HepG2 (cell line): Measurements from ENCODE around the gene PRDX3. TPM values are rescaled to one million over a fixed set of nuclear protein-coding genes. Genes with fewer than 3 reads are reported as not detected.
A peak's percentile ranks its signal among the peaks of the same experiment; 100 is the strongest.
"Not testable (repeated sequence)": the region's sequence is repeated elsewhere in the genome, so short reads cannot be mapped to it uniquely, and the experiment has no call there.

ENCODE experiments used
- ATAC-seq: fragments of 200-7000 bp; cut with Tn5 transposase; 3 replicates; pipeline ENCODE4 v1.9.1; 2020; ENCODE audit warnings: mild to moderate bottlenecking, moderate library complexity
- BruUV-seq: library from RNA; stranded (reverse); fragments of 400-500 nt; replicated peaks from 2 replicates; lab custom pipeline; 2021; lab: Mats Ljungman, UMichigan
- CTCF ChIA-PET: fragments of 300-600 bp; formaldehyde crosslinking; extraction: SDS; loops from one replicate; lab custom pipeline; 2021; ENCODE audit warnings: low total read pairs, inconsistent platforms, low intra/inter-chr PET ratio; lab: Yijun Ruan, JAX
- POLR2A ChIA-PET: fragments of 350-600 bp; sonication (Branson Sonifier 250); formaldehyde crosslinking; loops from one replicate; lab custom pipeline; 2020; ENCODE audit warnings: antibody characterized with exemption, inconsistent platforms; lab: Yijun Ruan, JAX
- DNase-seq: peaks from one replicate; pipeline ENCODE4 v3.0.0-alpha.2; 2015; ENCODE audit warnings: low spot score
- FAIRE-seq: peaks from 3 replicates; lab custom pipeline; 2011; peaks lifted over from hg19 to GRCh38; lab: Jason Lieb, UNC
- H2AFZ ChIP-seq: one replicate; pipeline ENCODE4 v1.6.1; 2011; ENCODE audit warnings: low read length, inconsistent platforms
- H3K27ac ChIP-seq: fragments of 300-600 bp; 3 replicates; pipeline ENCODE4 v1.8.0; 2011; ENCODE audit warnings: mixed run types, mild to moderate bottlenecking, mixed read lengths, low read length, inconsistent platforms; ENCODE audit not compliant: insufficient read depth; ENCODE audit errors: extremely low read length
- H3K27me3 ChIP-seq, 2 experiments: fragments of 200-600 bp in 1 of 2; 2 replicates in 1 of 2; 3 replicates in 1 of 2; pipeline versions ENCODE4 v1.6.0 to v1.8.0; 2011; ENCODE audit warnings: low read length in 2 of 2, mild to moderate bottlenecking in 2 of 2, moderate library complexity in 2 of 2, inconsistent platforms in 1 of 2; ENCODE audit not compliant: insufficient read depth in 2 of 2, control insufficient read depth in 1 of 2
- H3K36me3 ChIP-seq, 2 experiments: fragments of 200-600 bp in 1 of 2; replicated peaks in 1 of 2; 2 replicates in 1 of 2; 3 replicates in 1 of 2; pipeline versions ENCODE4 v1.5.1 to v1.8.0; 2011; ENCODE audit warnings: low read length in 2 of 2, inconsistent platforms in 1 of 2; ENCODE audit not compliant: insufficient read depth in 2 of 2, control insufficient read depth in 1 of 2
- H3K4me1 ChIP-seq: 2 replicates; pipeline ENCODE4 v1.5.1; 2012; ENCODE audit warnings: low read length, inconsistent platforms; ENCODE audit not compliant: insufficient read depth
- H3K4me2 ChIP-seq: 2 replicates; pipeline ENCODE4 v1.6.0; 2011; ENCODE audit warnings: low read depth, low read length, inconsistent platforms
- H3K4me3 ChIP-seq, 3 experiments: fragments of 200-600 bp in 1 of 3; sonication (generic), shearing (Covaris generic) in 1 of 3; replicated peaks in 1 of 3; 2 replicates each; pipeline ENCODE4 v1.5.1; 2011 to 2016; ENCODE audit warnings: low read length in 3 of 3, inconsistent platforms in 2 of 3, low read depth in 2 of 3, mild to moderate bottlenecking in 2 of 3, control low read depth in 1 of 3, mixed read lengths in 1 of 3; ENCODE audit not compliant: insufficient read depth in 1 of 3
- H3K79me2 ChIP-seq: one replicate; pipeline ENCODE4 v1.6.1; 2011; ENCODE audit warnings: low read length, inconsistent platforms; ENCODE audit not compliant: insufficient read depth
- H3K9ac ChIP-seq: 2 replicates; pipeline ENCODE4 v1.6.0; 2011; ENCODE audit warnings: mild to moderate bottlenecking, low read depth, low read length, inconsistent platforms; ENCODE audit not compliant: insufficient read depth
- H3K9me3 ChIP-seq: 2 replicates; pipeline ENCODE4 v1.5.1; 2012; ENCODE audit warnings: mild to moderate bottlenecking, low read length
- H4K20me1 ChIP-seq: 2 replicates; pipeline ENCODE4 v1.6.0; 2011; ENCODE audit warnings: inconsistent platforms, mild to moderate bottlenecking, low read length, moderate library complexity; ENCODE audit not compliant: insufficient read depth
- CEBPG ChIP-seq: IDR thresholded peaks from 2 replicates; pipeline ENCODE4 v1.6.1; 2016
- CREB1 ChIP-seq, 2 experiments: fragments of 450-650 bp in 1 of 2; IDR thresholded peaks; 2 replicates each; pipeline ENCODE4 v1.6.1; 2016 to 2017; ENCODE audit warnings: control low read depth in 1 of 2, mild to moderate bottlenecking in 1 of 2, missing compliant biosample characterization in 1 of 2, missing genetic modification characterization in 1 of 2
- IRF2 ChIP-seq: IDR thresholded peaks from 2 replicates; pipeline ENCODE4 v1.6.1; 2018; ENCODE audit warnings: missing genetic modification reagents, missing compliant biosample characterization
- KDM3A ChIP-seq: IDR thresholded peaks from 2 replicates; pipeline ENCODE4 v1.6.1; 2018; ENCODE audit warnings: low read depth, missing compliant biosample characterization
- STAG1 ChIP-seq: sonication (generic); formaldehyde crosslinking; IDR thresholded peaks from 2 replicates; pipeline ENCODE4 v1.4.0; 2020; ENCODE audit warnings: missing genetic modification reagents
- WGBS: methylation state at CpG from one replicate; pipeline ENCODE4 v1.1.6; 2017; ENCODE audit warnings: low lambda C conversion rate; 5-methylcytosine and 5-hydroxymethylcytosine counted together
- in situ Hi-C: cut with HindIII; loops from 2 replicates; pipeline ENCODE4 v1.10.0; 2017; ENCODE audit warnings: low pct_unique_long_range_greater_than_20kb; ENCODE audit not compliant: extremely low pct_ligation_motif_present
- intact Hi-C: fragments of 100-400 bp; cut with micrococcal nuclease; formaldehyde crosslinking; loops from one replicate; pipeline ENCODE4 v1.10.0; 2022; ENCODE audit not compliant: unreplicated experiment
- polyA plus RNA-seq, 8 experiments: library from polyadenylated mRNA; depleted of rRNA in 3 of 8; stranded (reverse) in 7 of 8; unstranded in 1 of 8; fragments of >200 nt; fragmentation: Illumina TruSeq in 4 of 8; extraction: Trizol in 4 of 8; gene quantifications; 2 replicates each; pipeline versions ENCODE4 v1.2.1 to v1.2.3, GENCODE V29; 2011 to 2016; ENCODE audit warnings: low read depth in 4 of 8, missing spikeins in 1 of 8, mixed read lengths in 1 of 8; ENCODE audit not compliant: insufficient read depth in 1 of 8
- total RNA-seq, 5 experiments: library from RNA; depleted of rRNA; stranded (reverse); fragments of >200 nt; fragmentation: Illumina TruSeq; extraction: Trizol; gene quantifications; 2 replicates each; pipeline ENCODE4 v1.2.3, GENCODE V29; 2016; ENCODE audit warnings: low read depth in 1 of 5

PRDX3 gene
- total and polyA plus RNA-seq, 2 of the 13 experiments (the other 11 are each of a cell fraction or from before 2014, with no cell fraction given) = 407 to 565 TPM

DNA sequence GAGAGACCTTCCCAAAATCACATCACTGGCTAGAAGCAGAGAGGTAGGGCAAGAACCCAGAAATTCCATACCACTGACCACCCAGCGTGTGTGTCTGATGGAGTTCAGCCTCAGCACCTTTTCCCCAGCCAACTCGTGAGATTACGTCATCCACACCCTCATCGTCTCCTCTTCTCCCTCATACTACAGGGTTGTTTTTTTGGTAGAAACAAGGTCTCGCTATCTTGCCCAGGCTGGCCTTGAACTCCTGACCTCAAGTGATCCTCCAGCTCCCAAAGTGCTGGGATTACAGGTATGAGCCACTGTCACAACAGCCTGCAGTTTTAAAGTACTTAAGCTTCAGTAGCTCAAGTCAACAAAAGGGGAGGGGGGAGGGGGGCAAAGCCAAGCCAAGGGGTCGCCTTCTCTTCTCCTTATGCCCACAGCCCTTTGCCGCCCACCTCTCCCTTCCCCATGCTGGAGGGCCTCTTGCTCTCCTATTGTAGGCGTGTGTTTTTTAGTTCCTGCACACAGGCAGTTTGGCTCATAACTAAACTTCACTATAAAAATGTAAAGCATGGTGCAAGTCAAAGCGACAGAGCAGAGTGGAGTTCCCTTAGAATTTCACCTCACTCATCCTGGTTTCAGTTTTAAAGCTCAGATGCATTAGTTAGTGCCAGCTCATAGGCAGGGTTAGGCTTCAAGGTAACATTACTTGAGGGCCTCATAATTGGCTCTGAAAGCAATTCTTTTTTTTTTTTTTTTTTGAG lies 5.2 kb upstream of the PRDX3 start (continued):
- TF ChIP-seq KDM3A (CRISPR knock-in tag) = no peak
- peak; percentile 74 for TF ChIP-seq CREB1 (IDR thresholded peaks at IDR 0.05)
- no peak for TF ChIP-seq CREB1 (CRISPR knock-in tag; IDR thresholded peaks at IDR 0.05)
- peak; percentile 49 for TF ChIP-seq CEBPG (CRISPR knock-in tag)
- no peak for TF ChIP-seq IRF2 (CRISPR knock-in tag)

DNA sequence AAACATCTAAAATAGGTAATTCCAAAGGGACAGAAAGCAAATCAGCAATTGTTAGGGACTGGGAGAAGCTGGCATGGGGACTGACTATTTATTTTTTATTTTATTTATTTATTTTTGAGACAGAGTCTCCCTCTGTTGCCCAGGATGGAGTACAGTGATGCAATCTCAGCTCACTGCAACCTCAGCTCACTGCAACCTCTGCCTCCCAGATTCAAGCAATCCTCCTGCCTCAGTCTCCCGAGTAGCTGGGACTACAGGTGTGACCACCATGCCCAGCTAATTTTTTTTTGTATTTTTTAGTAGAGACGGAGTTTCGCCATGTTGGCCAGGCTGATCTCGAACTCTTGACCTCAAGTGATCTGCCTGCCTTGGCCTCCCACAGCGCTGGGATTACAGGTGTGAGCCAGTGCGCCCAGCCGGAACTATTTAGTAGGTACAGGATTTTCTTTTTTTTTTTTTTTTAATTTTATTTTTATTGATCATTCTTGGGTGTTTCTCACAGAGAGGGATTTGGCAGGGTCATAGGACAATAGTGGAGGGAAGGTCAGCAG lies 2.3 kb upstream of the PRDX3 start:
- H3K27ac ChIP-seq, ATAC-seq, CTCF ChIA-PET, H3K4me3 ChIP-seq, H2AFZ ChIP-seq, BruUV-seq, H4K20me1 ChIP-seq, H3K27me3 ChIP-seq, intact Hi-C loops, H3K4me2 ChIP-seq, H3K36me3 ChIP-seq, H3K9me3 ChIP-seq, FAIRE-seq, DNase-seq, H3K9ac ChIP-seq: not testable (repeated sequence)
- in situ Hi-C loops = loop anchor here (25.0 kb wide), 1 partner anchor 356 kb away; the partner anchor contains the start of gene RGS10
- TF ChIP-seq CEBPG (CRISPR knock-in tag) (peak; percentile 52), STAG1 (0 out of 2 replicates have a peak, but pooled peaks have one; percentile 10)
- Histone ChIP-seq H3K4me1 (peaks cover 52% of the 10 kb centered on the region), H3K79me2 (peaks cover 24% of the 10 kb centered on the region)
- POLR2A ChIA-PET = interaction anchor here (0.5 to 1.1 kb wide), 2 partner anchors 15 to 91 kb away, joined by 3 read pairs; partner anchors contain the start of gene SFXN4
- 83% methylated on average over 7 of the region's 7 CpGs for WGBS
